Measurements from ENCODE around the gene L3HYPDH. TPM values are rescaled to one million over a fixed set of nuclear protein-coding genes. Genes with fewer than 3 reads are reported as not detected.

L3HYPDH gene
- polyA plus RNA-seq, 1 of the 3 experiments (the other 2 are of a cell fraction): 66.2 TPM

GRCh38 chr14:59481871-59482540 is 2.2 kb downstream of the L3HYPDH start:
- Histone ChIP-seq H3K9me2 (no peaks in the 10 kb centered on the region), H3K4me2 (peak overlapping the region; percentile 77), H3F3A (replicated peaks; ENCODE audit: insufficient read depth) (peaks cover 26% of the 10 kb centered on the region), H3K79me2 (ENCODE audit: insufficient read depth) (peaks cover 94% of the 10 kb centered on the region), H4K20me1 (ENCODE audit: insufficient read depth) (0 out of 2 replicates have a peak, but pooled peaks cover 4% of the 10 kb centered on the region), H3K36me3 (replicated peaks in 1 of 2; ENCODE audit: control insufficient read depth in 1 of 2, insufficient read depth in 2 of 2, low read length in 1 of 2) (peaks cover 31 to 34% of the 10 kb centered on the region in 2 experiments), H3K9ac (peak overlapping the region; percentile 95), H3K4me3 (ENCODE audit: low read depth in 2 of 2, low read length in 1 of 2) (peak overlapping the region; percentile 68 to 89), H3K9me3 (no peaks in the 10 kb centered on the region), H3K27me3 (ENCODE audit: insufficient read depth) (no peaks in the 10 kb centered on the region), H3K27ac (ENCODE audit: low read depth in 2 of 2, low read length in 1 of 2) (peak overlapping the region; percentile 97 to 99), H3K4me1 (ENCODE audit: control insufficient read depth in 1 of 2, insufficient read depth in 2 of 2, low read depth in 1 of 2, low read length in 1 of 2) (peaks cover 12 to 26% of the 10 kb centered on the region in 2 experiments; a peak in 3 of 4 replicates), H2AFZ (ENCODE audit: low read depth) (no peak overlapping the region)
- WGBS (ENCODE audit: low lambda C conversion rate): 45% methylated on average over 2 of the region's 2 CpGs
- no peak for TF ChIP-seq REST (IDR thresholded peaks at IDR 0.05; ENCODE audit: low read depth, low read length)
- no peak for TF ChIP-seq RXRA (IDR thresholded peaks at IDR 0.05; ENCODE audit: borderline replicate concordance, low read depth)
- TF ChIP-seq SMC3 (IDR thresholded peaks at IDR 0.05; ENCODE audit: low read depth, low read length): no peak
- TF ChIP-seq GATA2 (CRISPR knock-in tag; IDR thresholded peaks at IDR 0.05): no peak
- no peak for TF ChIP-seq FOXJ3 (CRISPR knock-in tag; IDR thresholded peaks at IDR 0.05)
- no peak for TF ChIP-seq MXI1 (IDR thresholded peaks at IDR 0.05; ENCODE audit: low read depth, low read length)
- TF ChIP-seq EP300 (IDR thresholded peaks at IDR 0.05; ENCODE audit: borderline replicate concordance in 1 of 2, low read depth in 1 of 2, low read length in 1 of 2): no peak
- TF ChIP-seq SIN3A (IDR thresholded peaks at IDR 0.05; ENCODE audit: borderline replicate concordance, low read depth, low read length): no peak
- TF ChIP-seq, protein P1, sequence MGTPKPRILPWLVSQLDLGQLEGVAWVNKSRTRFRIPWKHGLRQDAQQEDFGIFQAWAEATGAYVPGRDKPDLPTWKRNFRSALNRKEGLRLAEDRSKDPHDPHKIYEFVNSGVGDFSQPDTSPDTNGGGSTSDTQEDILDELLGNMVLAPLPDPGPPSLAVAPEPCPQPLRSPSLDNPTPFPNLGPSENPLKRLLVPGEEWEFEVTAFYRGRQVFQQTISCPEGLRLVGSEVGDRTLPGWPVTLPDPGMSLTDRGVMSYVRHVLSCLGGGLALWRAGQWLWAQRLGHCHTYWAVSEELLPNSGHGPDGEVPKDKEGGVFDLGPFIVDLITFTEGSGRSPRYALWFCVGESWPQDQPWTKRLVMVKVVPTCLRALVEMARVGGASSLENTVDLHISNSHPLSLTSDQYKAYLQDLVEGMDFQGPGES (IDR thresholded peaks at IDR 0.05; ENCODE audit: low read depth, low read length): no peak
- TF ChIP-seq FOSL2 (IDR thresholded peaks at IDR 0.05; ENCODE audit: borderline replicate concordance, low read depth): no peak
- no peak for TF ChIP-seq MAX (IDR thresholded peaks at IDR 0.05; ENCODE audit: low read depth)
- TF ChIP-seq, protein P2, sequence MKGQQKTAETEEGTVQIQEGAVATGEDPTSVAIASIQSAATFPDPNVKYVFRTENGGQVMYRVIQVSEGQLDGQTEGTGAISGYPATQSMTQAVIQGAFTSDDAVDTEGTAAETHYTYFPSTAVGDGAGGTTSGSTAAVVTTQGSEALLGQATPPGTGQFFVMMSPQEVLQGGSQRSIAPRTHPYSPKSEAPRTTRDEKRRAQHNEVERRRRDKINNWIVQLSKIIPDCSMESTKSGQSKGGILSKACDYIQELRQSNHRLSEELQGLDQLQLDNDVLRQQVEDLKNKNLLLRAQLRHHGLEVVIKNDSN (IDR thresholded peaks at IDR 0.05; ENCODE audit: borderline replicate concordance, low read depth): no peak
- no peak for TF ChIP-seq ELF1 (IDR thresholded peaks at IDR 0.05)
- no peak for TF ChIP-seq POLR2AphosphoS5 (IDR thresholded peaks at IDR 0.05; ENCODE audit: low read depth, low read length)
- no peak for TF ChIP-seq NRF1 (IDR thresholded peaks at IDR 0.05; ENCODE audit: low read depth, low read length)
- no peak for TF ChIP-seq YY1 (IDR thresholded peaks at IDR 0.05; ENCODE audit: low read depth)
- ChIA-PET POLR2A (no interaction called here), CTCF (interaction anchor here (0.9 to 3.4 kb wide), 6 partner anchors 8 to 292 kb away, joined by 3 to 27 read pairs (median 10); partner anchors contain the start of gene CCDC175)
- no peak for DNase-seq

Data from SK-N-SH (cell line).